IgD-negative memory B cell (primary cell): Measurements from ENCODE around the gene SYT1. TPM values are rescaled to one million over a fixed set of nuclear protein-coding genes. Genes with fewer than 3 reads are reported as not detected.
A peak's percentile ranks its signal among the peaks of the same experiment; 100 is the strongest.

Experiments
- H3K27ac Mint-ChIP-seq, 3 donors: one replicate each; pipeline ENCODE4 v1.8.0; 2020 to 2022; ENCODE audit warnings: mild to moderate bottlenecking in 3 of 3, mixed read lengths in 3 of 3, moderate library complexity in 1 of 3
- H3K27me3 Mint-ChIP-seq: one replicate; pipeline ENCODE4 v1.8.0; 2021; ENCODE audit warnings: mixed read lengths
- H3K36me3 Mint-ChIP-seq: one replicate; pipeline ENCODE4 v1.8.0; 2020; ENCODE audit warnings: mild to moderate bottlenecking, mixed read lengths
- H3K4me1 Mint-ChIP-seq, 3 donors: one replicate each; pipeline ENCODE4 v1.8.0; 2020 to 2022; ENCODE audit warnings: mixed read lengths in 3 of 3, mild to moderate bottlenecking in 1 of 3
- H3K4me3 Mint-ChIP-seq, 4 donors: one replicate each; pipeline ENCODE4 v1.8.0; 2020 to 2022; ENCODE audit warnings: mild to moderate bottlenecking in 4 of 4, mixed read lengths in 4 of 4, moderate library complexity in 3 of 4
- H3K9me3 Mint-ChIP-seq, 3 donors: one replicate each; pipeline ENCODE4 v1.8.0; 2020 to 2021; ENCODE audit warnings: mixed read lengths in 3 of 3, mild to moderate bottlenecking in 1 of 3
- polyA plus RNA-seq: library from polyadenylated mRNA; unstranded; fragments of 300-500 nt; fragmentation: Illumina TruSeq; gene quantifications from one replicate; pipeline ENCODE4 v1.2.3, GENCODE V29; 2021

The SYT1 gene
- polyA plus RNA-seq, 1 donor from 2014 or later, result 1.6 TPM

DNA sequence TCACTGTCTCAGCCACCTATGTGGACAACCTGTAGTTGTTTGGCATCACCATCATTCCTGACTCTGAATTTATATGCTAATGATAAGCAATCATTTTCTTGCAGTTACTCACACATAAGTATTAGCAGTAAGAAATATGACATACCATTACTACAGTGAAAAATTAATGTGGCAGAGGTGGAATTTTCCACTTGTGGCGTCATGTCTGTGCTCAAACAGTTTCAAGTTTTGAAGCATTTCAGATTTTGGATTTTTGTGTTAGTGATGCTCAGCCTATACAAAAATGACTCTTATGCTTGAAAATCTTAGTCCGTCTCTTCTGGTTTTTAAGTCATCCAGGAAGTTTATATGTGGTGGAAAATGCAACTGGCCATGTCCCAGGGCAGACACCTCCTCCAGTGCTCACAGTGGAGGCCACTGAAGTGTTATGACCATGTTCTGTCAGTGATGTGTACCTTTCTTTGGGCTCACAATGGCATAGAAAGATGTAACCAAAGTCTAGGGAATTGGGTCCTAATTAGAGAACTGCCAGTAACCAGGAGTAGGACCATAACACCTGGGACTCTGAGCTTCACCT, 220.6 kb downstream of the SYT1 start:
- Mint-ChIP-seq H3K4me3 (no peak overlapping the region), H3K27ac (no peak overlapping the region), H3K36me3 (no peaks in the 10 kb centered on the region), H3K27me3 (no peaks in the 10 kb centered on the region), H3K9me3 (no peaks in the 10 kb centered on the region), H3K4me1 (peaks cover 0 to 1% (median 0%) of the 10 kb centered on the region in 3 donors)

- Mint-ChIP-seq H3K9me3 (no peaks in the 10 kb centered on the region), H3K27ac (no peak overlapping the region), H3K36me3 (no peaks in the 10 kb centered on the region), H3K4me1 (peaks cover 0 to 1% (median 0%) of the 10 kb centered on the region in 3 donors), H3K4me3 (no peak overlapping the region), H3K27me3 (no peaks in the 10 kb centered on the region)
Measured at GRCh38 chr12:79086541-79087296, 222.1 kb downstream of the SYT1 start.

GRCh38 chr12:79098530-79098929, 234.0 kb downstream of the SYT1 start:
- Mint-ChIP-seq H3K9me3 (peaks cover 0 to 3% (median 0%) of the 10 kb centered on the region in 3 donors), H3K36me3 (no peaks in the 10 kb centered on the region), H3K4me1 (peaks cover 0 to 1% (median 0%) of the 10 kb centered on the region in 3 donors), H3K4me3 (no peak overlapping the region), H3K27ac (no peak overlapping the region), H3K27me3 (no peaks in the 10 kb centered on the region)

- Mint-ChIP-seq H3K4me1 (no peaks in the 10 kb centered on the region), H3K36me3 (no peaks in the 10 kb centered on the region), H3K4me3 (no peak overlapping the region), H3K27me3 (no peaks in the 10 kb centered on the region), H3K27ac (no peak overlapping the region), H3K9me3 (no peaks in the 10 kb centered on the region)
Measured at GRCh38 chr12:79108962-79109361, 244.4 kb downstream of the SYT1 start.

- no peak overlapping the region for H3K27ac Mint-ChIP-seq
Measured at GRCh38 chr12:79114896-79115295, 250.3 kb downstream of the SYT1 start.

GRCh38 chr12:79115743-79116142, 251.2 kb downstream of the SYT1 start:
- no peak overlapping the region for H3K27ac Mint-ChIP-seq
- H3K36me3 Mint-ChIP-seq, result no peaks in the 10 kb centered on the region
- no peaks in the 10 kb centered on the region for H3K4me1 Mint-ChIP-seq
- no peak overlapping the region for H3K4me3 Mint-ChIP-seq
- no peaks in the 10 kb centered on the region for H3K9me3 Mint-ChIP-seq
- no peaks in the 10 kb centered on the region for H3K27me3 Mint-ChIP-seq

More at GRCh38 chr12:79114896-79115295, 250.3 kb downstream of the SYT1 start:
- Mint-ChIP-seq H3K4me3 (no peak overlapping the region), H3K9me3 (no peaks in the 10 kb centered on the region), H3K36me3 (no peaks in the 10 kb centered on the region), H3K4me1 (no peaks in the 10 kb centered on the region), H3K27me3 (no peaks in the 10 kb centered on the region)

DNA sequence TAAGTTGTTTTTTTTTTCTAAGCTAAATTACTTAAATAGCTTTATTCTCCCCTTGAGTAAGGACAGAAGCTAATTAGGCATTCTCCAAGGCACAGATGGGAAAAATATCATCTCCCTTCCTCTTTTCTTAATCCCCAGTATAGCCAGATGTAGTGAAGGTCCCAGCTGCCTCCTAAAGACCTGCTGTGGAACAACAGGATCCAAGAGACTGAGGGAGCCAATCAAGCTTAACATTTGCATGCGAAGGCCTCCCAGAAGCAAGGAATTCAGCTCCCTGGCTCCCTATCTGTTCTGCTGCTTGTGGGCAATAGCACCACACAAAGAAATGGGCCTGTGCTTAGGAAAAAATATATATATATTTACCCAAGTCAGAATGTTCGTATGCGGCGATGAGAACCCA, 255.2 kb downstream of the SYT1 start:
- Mint-ChIP-seq H3K4me1 (no peaks in the 10 kb centered on the region), H3K9me3 (no peaks in the 10 kb centered on the region), H3K4me3 (no peak overlapping the region), H3K27me3 (no peaks in the 10 kb centered on the region), H3K36me3 (no peaks in the 10 kb centered on the region), H3K27ac (no peak overlapping the region)

DNA sequence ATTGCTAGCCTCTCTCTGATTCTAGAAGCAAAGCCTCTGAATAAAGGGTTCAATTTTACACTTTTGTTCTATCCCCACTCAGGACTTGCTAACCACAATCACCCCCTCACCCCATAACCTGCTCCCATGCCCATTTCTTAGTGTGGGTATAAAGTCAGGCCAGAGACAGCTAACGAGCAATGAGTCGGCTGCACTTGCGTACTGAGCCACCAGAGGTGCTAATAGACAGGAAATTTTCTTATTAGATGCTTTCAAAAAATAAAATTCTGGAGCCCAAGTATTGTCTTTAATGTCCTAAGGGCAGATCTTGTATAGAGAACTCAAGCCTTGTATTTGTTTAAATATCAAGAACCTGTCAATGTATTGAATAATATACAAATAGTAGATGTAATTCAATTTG, 256.9 kb downstream of the SYT1 start:
- H3K36me3 Mint-ChIP-seq, result no peaks in the 10 kb centered on the region
- no peak overlapping the region for H3K27ac Mint-ChIP-seq
- H3K27me3 Mint-ChIP-seq, result no peaks in the 10 kb centered on the region
- no peak overlapping the region for H3K4me3 Mint-ChIP-seq
- peaks cover 0 to 1% (median 0%) of the 10 kb centered on the region in 3 donors for H3K4me1 Mint-ChIP-seq
- no peaks in the 10 kb centered on the region for H3K9me3 Mint-ChIP-seq

- no peaks in the 10 kb centered on the region for H3K27me3 Mint-ChIP-seq
- H3K36me3 Mint-ChIP-seq, result no peaks in the 10 kb centered on the region
- no peak overlapping the region for H3K27ac Mint-ChIP-seq
- H3K4me3 Mint-ChIP-seq, result no peak overlapping the region
- H3K4me1 Mint-ChIP-seq, result peaks cover 0 to 1% (median 0%) of the 10 kb centered on the region in 3 donors
- H3K9me3 Mint-ChIP-seq, result no peaks in the 10 kb centered on the region
Measured at GRCh38 chr12:79124385-79124784, 259.8 kb downstream of the SYT1 start.

DNA sequence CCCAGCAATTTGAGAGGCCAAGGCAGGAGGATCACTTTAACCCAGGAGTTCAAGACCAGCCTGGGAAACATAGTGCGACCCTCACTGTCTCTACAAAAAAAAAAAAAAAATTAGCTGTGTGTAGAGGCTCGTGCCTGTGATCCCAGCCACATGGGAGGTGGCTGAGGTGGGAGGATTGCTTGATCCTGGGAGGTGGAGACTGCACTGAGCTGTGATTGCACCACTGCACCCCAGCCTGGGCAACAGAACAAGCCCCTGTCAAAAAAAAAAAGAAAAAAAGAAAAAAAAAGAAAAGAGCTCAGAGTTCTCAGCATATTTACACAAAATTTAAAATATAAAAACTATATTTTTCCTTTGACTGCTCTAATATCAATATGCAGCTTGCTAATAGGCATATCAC, 260.8 kb downstream of the SYT1 start:
- no peaks in the 10 kb centered on the region for H3K9me3 Mint-ChIP-seq
- H3K4me3 Mint-ChIP-seq, result no peak overlapping the region
- H3K4me1 Mint-ChIP-seq, result peaks cover 0 to 1% (median 0%) of the 10 kb centered on the region in 3 donors
- H3K36me3 Mint-ChIP-seq, result no peaks in the 10 kb centered on the region
- H3K27ac Mint-ChIP-seq, result no peak overlapping the region
- no peaks in the 10 kb centered on the region for H3K27me3 Mint-ChIP-seq

- Mint-ChIP-seq H3K36me3 (no peaks in the 10 kb centered on the region), H3K27ac (no peak overlapping the region), H3K4me1 (peaks cover 0 to 1% (median 0%) of the 10 kb centered on the region in 3 donors), H3K27me3 (no peaks in the 10 kb centered on the region), H3K4me3 (no peak overlapping the region), H3K9me3 (no peaks in the 10 kb centered on the region)
Measured at GRCh38 chr12:79127271-79127751, 262.7 kb downstream of the SYT1 start.

GRCh38 chr12:79128956-79129355, 264.4 kb downstream of the SYT1 start:
- Mint-ChIP-seq H3K4me1 (peaks cover 0 to 1% (median 0%) of the 10 kb centered on the region in 3 donors), H3K36me3 (no peaks in the 10 kb centered on the region), H3K4me3 (no peak overlapping the region), H3K9me3 (peaks cover 0 to 2% (median 0%) of the 10 kb centered on the region in 3 donors), H3K27me3 (no peaks in the 10 kb centered on the region), H3K27ac (peak overlapping the region in 1 of 3 donors; percentile 21)

DNA sequence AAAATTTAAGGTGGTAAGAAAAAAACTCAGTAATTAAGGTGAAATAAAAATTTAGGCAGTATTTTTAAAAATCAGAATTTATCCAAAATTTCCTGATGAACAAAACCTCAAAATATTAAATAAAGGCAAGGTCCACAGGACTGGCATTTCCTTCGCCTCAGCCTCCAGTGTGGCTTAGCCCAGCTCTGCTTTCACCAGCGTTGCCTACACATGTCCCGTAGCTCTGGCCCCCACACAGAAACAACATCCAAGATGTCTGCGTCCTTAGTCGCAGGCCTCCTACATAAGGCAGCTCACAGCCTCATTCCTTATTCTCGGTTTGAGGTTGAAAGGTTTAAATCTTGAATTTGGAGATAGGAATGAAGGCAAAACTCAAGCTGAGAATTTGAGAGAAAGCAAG, 274.3 kb downstream of the SYT1 start:
- no peak overlapping the region for H3K4me3 Mint-ChIP-seq
- no peaks in the 10 kb centered on the region for H3K9me3 Mint-ChIP-seq
- no peaks in the 10 kb centered on the region for H3K36me3 Mint-ChIP-seq
- H3K27me3 Mint-ChIP-seq, result no peaks in the 10 kb centered on the region
- H3K4me1 Mint-ChIP-seq, result no peaks in the 10 kb centered on the region
- H3K27ac Mint-ChIP-seq, result no peak overlapping the region

GRCh38 chr12:79140711-79141110, 276.1 kb downstream of the SYT1 start:
- no peaks in the 10 kb centered on the region for H3K36me3 Mint-ChIP-seq
- H3K4me3 Mint-ChIP-seq, result no peak overlapping the region
- H3K27me3 Mint-ChIP-seq, result no peaks in the 10 kb centered on the region
- H3K9me3 Mint-ChIP-seq, result no peaks in the 10 kb centered on the region
- H3K4me1 Mint-ChIP-seq, result no peaks in the 10 kb centered on the region
- no peak overlapping the region for H3K27ac Mint-ChIP-seq

DNA sequence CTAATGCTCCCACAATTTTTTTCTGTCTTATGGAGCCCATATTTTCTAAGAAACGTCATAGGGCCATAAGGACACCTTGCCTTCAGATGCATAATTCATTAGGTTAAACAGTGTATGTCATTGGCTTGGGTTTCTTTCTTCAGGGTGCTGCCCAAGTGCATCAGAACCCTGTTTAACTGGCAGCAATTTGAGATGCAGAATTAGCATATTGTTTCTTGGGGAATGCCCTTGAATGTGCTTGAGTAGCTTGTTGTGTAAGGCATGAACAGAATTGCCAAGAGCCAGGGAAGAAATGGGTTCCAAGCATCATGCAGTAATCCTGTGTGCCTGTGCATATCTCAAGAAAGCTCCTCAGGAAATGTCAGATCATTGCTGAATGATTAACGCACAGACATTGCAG, 277.2 kb downstream of the SYT1 start:
- H3K36me3 Mint-ChIP-seq, result no peaks in the 10 kb centered on the region
- H3K4me1 Mint-ChIP-seq, result no peaks in the 10 kb centered on the region
- peaks cover 0 to 2% (median 0%) of the 10 kb centered on the region in 3 donors for H3K9me3 Mint-ChIP-seq
- H3K4me3 Mint-ChIP-seq, result no peak overlapping the region
- H3K27me3 Mint-ChIP-seq, result no peaks in the 10 kb centered on the region
- H3K27ac Mint-ChIP-seq, result no peak overlapping the region

DNA sequence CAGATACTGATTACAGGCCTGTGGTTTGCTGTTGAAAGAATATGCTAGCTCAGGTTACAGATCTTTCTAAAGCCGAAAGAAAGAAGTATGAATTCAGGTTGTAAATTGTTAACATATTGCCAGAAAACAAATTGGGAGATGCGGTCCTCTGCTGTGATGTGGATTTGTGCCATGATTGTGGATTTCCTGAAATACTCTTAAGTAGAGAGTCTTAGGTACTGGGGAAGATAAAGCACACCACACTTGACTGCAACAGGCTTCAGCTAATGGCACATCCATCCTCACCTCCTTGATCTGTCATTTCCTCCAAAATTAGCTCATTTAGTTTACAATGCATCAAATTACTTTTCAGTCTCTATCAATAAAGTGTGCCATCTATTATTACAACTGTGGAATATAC, 279.2 kb downstream of the SYT1 start:
- H3K27me3 Mint-ChIP-seq, result no peaks in the 10 kb centered on the region
- no peaks in the 10 kb centered on the region for H3K36me3 Mint-ChIP-seq
- H3K4me3 Mint-ChIP-seq, result no peak overlapping the region
- H3K27ac Mint-ChIP-seq, result no peak overlapping the region
- H3K9me3 Mint-ChIP-seq, result peaks cover 0 to 2% (median 0%) of the 10 kb centered on the region in 3 donors
- H3K4me1 Mint-ChIP-seq, result no peaks in the 10 kb centered on the region
